Stimulated activated CD8-positive, alpha-beta memory T cell treated with anti-CD3 and anti-CD28 coated beads, Interleukin-4, amount 100 ng/mL, for 1 hour (primary cell): ENCODE results near the gene RNASEH2B.

Source experiments
- DNase-seq, 2 donors: peaks; one replicate each; pipeline ENCODE4 v3.0.0-alpha.2; 2020; ENCODE audit warnings: low read depth in 2 of 2, low spot score in 1 of 2

RNASEH2B gene

DNA sequence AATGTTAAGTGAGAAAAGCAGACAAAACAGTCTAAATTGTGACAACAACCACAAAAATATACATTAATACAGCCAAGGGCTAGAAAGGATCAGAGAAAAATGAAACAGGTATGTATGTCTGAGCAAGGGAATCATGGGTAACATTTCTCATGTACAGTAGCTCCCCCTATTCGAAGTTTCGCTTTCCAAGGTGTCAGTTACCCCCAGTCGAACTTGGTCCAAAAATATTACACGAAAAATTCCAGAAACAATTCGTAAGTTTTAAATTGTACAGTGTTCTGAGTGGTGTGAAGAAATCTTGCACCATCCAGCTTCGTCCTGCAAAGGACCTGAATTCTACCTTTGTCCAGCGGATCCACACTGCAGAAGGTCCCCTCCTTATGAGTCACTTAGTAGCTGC lies 1.8 kb upstream of the RNASEH2B start:
- no peak for DNase-seq

DNA sequence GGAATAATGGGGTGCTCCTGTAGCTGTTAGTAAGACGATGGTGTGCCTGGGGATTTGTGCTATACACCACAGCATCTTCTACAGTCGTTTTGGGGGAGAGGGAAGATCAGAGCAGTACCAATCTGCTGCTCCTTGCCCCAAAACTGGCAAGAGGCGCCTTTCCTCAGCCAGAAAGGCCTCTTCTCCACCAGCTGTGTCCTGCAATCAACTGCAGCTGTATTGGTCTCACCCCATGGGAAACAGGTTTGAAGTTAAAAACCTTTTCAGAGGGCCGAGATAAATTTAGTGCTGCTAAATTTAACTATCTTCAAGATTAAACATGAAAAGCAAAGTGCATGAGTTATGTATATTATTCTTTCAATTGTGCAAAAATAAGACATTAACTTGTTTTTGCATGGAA lies 1.2 kb upstream of the RNASEH2B start:
- no peak for DNase-seq

DNA sequence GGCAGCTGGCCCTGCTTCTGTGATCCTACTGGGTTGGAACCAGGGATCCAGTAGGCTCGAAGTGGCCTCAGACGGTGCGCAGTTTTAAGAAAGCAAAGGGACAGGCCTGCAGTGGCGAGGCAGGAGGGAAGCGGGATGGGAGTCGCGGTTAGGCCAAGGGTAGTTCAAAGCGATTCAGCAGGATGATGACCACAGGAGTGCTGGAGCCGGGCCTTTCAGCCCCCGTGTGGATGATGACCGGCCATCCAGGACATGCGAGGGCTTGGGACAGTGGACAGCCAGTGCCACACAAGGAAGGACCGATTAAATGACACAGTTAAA lies 854 bp downstream of the RNASEH2B start:
- DNase-seq: no peak

DNA sequence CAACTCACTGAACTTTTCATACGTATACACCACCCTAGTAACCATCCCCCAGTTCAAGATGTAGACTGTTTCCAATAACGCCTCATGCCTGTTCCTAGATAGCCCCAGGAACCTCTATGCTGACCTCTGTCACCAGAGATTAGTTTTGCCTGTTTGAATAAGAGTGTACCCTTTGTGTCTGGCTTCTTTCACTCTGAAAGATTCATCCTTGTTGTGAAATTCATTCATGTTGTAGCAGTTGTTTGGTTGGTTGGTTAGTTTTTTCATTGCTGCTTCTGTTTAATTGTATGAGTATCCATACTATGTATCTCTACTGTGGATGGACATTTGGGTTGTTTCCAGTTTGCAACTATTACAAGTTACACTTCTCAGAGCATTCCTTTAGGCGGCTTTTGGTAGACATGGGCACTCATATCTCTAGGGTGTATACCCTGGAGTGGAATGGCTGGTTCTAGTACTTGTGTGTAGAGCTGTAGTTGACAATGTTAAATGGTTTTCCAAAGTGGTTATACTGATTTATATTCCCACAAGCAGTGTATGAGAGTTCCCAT lies 1.6 kb downstream of the RNASEH2B start:
- DNase-seq: no peak

DNA sequence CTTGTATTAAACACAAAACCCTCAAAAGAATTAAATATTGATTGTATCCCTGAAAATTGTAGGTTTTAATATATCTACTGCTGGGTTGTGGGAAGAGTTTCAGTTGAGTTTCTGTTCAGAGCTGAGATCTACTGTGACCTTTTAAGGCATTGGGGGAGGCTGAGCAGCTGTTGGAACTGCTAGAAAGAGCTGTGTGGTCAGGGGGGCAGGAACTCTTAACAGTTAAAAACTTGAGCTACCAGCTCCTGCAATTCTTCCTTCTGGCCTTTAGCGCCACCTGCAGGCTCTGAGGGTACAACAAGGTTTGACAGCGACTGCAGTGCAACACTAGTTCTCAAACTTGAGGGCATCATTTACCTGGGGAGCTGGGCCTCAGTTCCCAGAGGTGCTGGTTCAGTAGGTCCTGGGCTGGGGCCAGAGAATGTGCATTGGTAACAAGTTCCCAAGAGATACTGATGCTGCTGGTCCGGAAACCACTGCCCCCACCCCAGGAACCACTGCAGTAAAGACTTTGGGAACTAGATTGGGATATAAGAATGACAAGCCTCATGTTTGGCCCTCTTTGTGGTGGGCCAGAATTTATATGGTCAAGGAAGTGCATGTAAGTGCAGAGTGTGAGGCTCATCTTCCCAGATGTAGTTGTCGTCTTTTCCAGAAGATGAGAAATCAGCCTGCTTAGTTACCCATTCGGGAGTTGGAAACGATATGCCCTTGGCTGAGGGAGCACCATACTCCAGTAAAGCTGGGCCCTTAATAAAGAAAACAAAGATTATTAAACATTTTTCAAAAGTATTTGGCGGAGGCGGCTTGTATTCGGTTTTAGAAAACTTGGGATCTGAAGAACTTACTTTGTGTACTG lies 2.6 kb downstream of the RNASEH2B start:
- DNase-seq: peak; percentile 78 to 86

DNA sequence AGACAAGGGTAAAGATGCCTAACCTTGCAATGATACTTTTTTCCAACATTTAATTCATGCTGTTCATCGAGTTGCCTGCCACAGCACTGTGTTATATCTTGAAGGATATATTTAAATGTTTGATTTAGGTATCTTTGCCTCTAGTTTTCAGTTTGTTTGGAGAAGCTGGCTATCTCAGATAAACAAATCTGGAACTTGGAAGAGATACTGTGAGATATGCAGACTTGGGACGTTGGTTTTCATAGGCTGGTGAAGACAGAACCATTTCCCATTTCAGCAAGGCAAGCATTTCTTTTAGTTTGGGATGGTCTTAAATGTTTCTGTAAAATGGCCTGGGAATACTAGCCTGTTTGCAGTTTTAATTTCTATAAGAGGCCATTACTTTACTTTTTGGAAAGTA lies 3.3 kb downstream of the RNASEH2B start:
- no peak for DNase-seq

DNA sequence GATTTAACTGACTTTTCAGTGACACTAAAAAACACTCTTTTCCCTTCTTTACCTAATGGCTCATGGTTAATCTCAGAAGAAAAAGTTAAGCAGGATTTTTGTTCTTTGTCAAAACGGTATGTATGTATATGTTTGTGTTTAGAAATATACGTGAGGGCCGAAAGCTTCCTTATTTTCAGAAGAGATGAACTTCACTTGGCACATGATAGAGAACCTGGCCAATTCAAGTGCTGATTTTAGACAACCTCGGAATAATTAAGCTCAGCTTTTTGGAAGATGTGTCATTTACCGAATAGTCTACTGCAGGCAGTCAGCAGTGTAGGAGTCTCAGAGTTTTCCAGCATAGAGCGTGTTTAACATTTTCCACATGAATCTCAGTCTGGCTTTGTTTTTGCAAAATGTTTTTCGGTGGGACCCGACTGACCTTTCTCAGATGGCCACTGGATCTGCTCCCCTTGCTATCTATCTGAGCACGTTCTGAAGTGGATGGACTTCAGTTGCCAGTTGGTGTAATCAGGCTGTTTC lies 4.6 kb downstream of the RNASEH2B start:
- no peak for DNase-seq

DNA sequence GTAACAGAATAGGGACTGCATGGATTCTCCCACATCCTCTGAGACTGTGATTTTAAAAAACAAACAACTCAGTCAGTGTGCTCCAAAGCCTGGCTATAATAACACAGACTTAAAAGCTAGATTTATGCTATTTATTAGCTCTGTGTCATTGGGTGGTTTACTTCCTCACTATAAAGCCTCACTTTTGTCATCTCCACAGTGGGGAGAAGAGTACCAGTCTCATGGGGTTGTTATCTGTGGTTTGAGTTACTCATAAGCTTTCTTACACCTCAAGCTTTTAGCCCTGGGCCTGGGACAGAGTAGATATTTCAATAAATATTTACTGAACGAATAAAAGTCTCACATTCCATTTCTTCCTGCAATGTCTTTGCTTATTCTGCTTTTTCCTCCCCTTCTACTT lies 5.3 kb downstream of the RNASEH2B start:
- DNase-seq: no peak

DNA sequence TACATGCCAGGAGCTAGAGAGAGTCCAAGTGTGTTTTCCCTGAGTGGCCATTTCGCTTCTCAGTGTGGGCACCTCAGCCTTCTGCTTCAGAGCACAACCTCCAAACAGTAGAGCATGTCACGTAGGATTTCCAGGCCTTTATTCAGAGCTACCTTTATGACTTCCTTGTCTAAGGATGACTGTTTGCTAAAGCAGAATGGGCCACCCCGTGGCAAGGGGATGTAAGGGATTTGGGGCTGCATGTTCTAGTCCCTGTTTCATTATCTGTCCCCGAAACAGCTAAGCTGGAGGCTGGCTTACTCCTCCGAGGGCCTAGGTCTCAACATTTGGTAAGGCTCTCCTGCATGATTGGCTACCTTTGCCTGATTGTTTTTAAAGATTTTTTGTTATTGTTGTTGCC lies 6.0 kb downstream of the RNASEH2B start:
- DNase-seq: no peak

DNA sequence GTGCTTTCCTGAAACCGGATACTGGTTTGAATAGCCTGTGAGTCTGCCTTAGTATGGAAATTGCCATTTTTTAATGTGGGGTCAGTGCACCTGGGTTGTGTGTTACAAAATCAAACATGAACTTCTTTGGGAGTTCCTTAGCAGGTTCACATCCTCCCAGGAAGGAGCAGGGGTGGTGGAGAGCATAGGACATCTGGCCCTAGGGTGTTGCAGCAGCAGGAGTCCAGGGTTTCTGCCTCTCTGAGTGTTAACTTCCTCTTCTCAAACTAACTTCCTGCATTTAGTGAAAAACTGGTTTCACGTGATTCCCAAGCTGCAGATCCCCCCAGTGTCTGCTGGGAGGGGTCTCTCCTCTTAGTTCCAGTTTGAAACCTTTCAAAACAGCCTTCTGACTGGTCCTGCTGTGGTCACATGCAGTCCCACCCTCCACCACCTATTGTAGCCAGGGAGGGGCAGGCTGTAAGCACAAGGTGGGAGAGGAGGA lies 7.2 kb downstream of the RNASEH2B start:
- no peak for DNase-seq

DNA sequence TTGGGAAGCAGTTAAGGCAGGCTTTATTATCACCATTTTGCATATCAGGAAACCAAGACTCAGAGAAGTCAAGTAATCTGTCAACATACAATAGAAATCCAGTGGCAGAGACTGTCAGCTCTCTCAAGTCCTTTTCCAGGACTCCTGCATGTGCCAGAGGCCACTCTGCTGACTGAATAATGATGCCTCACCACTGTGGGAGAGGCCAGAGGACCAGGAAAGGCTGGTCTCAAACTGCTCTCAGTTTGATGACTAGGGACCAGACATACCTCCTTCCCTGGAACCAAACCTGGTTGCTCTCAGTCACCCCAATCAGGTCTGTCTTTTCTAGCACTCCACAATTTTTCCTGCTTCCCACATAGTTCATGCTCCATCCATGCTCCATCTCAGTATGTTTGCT lies 8.0 kb downstream of the RNASEH2B start:
- no peak for DNase-seq

DNA sequence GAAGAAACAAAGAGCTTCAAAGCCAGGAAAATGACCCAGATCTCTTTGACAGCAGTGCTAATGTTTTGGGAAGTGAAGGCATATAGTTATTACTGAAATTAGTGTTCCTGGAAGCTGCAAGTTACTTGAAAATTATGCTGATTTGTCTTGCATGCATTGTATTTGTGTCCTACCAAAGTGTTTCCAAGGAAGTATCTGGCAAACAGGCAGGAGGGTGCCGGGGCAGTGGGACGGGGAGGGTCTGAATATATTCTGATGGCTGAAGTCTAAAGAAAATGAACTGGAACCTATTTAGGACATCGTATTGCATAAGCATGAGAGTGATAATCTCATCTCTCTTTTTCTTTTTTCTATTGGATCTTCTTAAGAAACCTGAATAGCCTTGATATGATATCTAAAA lies 9.0 kb downstream of the RNASEH2B start:
- no peak for DNase-seq

DNA sequence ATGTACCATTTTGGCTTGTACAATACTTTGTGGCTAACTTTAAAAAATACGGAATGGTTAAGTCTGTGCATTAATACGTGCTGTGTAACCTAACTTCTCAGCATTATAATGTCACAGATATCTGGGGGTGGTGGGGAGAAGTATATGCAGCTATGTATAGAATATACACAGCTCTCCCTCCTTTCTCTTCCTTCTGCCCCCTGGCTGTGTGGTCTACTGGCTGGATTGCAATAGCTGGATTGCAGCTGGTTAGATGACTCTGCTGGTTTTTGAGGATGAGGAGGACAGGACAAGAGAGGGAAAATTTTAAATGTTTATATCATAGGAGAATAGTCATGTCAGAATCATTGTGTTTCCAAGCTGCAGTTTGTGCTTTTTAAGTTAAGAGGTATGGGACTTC lies 9.7 kb downstream of the RNASEH2B start:
- DNase-seq: no peak

DNA sequence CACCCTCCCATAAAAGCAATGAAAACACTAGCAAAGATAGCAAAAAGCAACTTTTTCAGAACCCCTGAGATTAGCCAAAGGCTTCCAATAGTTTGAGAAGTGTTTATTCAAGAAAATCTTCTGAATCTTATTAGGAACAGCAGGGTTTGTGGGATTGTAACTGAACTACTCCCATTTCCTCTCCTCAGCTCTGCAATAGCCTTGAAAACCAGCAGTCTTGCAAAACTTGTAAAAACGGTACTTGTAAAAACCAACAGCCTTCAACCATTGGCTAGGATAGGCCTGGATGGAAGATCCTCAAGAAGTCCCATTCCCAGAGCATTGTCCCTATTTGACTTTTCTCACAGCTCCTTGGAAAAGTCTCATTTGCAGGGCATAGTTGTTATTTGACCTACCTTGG lies 12.1 kb downstream of the RNASEH2B start:
- no peak for DNase-seq

DNA sequence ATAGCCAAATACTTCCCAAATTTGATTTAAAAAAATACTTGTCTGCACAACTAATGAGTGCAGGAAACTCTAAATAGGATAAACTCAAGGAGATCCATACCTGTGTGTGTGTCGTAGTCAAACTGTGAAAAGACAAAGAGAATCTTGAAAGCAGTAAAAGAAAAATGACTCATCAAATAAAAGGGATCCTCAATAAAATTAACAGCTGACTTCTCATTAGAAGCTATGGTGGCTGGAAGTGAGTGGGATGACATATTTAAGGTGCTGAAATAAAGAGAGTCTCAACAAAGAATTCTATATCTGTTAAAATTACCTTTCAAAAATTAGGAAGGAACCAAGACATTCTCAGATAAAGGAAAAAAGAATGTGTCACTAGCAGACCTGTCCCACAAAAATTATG lies 13.7 kb downstream of the RNASEH2B start:
- DNase-seq: no peak

DNA sequence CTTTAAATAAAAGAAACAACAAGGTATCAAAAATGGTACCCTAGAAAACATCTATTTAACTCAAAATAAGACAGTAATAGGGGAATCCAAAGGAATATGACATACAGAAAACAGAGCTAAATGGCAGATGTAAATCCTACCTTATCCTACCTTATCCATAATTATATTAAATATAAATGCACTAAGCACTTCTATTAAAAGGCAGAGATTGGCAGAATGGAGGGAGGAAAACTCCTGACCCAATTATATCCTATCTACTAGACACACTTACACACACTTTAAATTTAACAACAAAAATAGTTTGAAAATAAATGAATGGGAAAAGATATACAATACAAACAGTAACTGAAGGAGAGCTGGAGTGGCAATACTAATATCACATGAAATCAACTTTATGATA lies 14.4 kb downstream of the RNASEH2B start:
- DNase-seq: no peak

DNA sequence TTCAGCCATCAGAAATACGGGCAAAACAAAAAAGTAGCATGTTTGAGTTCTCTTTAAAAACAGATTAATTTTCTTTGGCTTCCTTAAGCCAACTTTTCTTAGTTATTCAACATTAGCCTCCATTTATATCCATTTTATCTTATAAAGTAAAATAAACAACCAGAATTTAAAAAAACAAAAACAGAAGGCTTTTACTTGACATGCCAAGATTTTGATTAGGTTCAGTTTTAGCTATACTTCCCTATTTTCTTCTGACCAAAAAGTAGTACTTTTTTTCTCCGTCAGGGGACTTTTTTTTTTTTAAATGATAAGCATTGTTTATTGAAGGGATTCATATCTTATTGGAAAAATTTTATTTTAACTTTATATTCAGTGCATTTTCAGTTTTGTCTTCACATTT lies 18.1 kb downstream of the RNASEH2B start:
- DNase-seq: no peak

DNA sequence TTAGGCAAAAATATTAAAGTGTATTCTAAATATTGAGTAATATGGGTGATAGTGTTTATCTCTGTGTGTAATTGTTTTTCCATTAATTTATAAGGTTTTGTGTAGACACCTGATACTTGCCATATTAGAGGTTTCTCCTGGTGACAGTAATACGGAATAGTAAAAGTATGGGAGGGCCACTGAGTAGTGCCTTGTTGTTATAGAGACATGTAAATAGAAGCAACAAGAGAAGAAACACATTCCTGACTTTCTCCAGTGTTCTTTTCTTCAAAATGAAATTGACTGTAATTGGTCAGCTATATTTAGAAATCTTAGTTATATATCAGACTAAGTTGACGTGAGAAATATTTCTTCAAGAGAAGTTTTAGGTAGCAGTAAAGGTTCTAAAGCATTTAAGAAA lies 18.5 kb downstream of the RNASEH2B start:
- no peak for DNase-seq

DNA sequence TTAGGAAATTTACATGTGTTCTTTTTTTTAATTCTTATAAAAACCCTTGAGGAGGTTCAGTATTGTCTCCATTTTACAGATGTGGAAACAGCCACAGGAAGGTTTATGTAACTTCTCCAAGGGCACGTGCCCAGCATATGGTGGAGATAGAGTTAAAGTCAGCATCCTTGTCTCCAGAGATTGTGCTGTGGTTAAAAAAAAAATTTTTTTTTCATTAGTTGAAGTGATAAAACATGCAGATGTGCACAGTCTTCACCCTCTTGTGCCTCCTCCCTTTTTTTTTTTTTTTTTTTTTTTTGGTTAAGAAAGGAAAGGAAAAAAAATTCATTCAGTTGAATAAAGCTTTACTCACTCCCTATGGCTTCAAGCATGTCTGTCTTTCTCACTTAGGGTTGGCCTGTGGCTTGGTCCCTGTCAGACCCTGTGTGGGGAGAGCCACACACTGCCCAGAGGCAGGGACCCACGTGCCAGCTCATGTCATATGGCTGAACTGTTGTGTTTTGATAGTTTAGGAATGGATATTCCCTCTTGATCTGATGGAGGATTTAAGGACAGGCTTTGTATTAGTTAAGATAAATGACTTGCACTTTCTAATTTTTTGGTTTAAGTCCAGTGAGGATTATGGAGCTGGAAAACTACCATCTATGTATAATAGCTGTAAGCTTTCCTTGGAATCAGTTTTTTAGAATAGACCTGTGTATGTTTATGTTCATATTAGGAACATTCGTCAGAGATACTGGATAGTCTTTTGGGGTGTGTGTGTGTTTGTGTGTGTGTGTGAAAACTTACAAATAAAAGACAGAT lies 19.3 kb downstream of the RNASEH2B start:
- DNase-seq: no peak

DNA sequence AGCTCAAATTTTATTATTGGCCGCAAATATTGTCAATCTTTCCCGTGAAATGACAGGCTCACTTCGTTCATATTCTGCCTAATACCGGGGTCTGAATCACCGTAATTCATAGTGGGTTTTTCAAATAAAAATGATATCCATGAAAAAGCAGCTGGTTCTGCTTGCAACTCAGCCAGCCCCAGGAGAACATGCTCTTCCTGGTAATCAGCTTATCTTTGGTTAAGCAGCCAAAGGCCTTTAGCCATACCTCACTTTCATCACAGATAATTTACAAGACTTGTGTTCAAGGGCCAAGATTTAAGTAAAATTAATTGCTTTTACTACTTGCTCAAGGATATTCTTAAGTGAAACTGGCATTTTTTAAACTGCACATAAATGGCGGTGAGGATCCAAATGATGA lies 22.5 kb downstream of the RNASEH2B start:
- no peak for DNase-seq

DNA sequence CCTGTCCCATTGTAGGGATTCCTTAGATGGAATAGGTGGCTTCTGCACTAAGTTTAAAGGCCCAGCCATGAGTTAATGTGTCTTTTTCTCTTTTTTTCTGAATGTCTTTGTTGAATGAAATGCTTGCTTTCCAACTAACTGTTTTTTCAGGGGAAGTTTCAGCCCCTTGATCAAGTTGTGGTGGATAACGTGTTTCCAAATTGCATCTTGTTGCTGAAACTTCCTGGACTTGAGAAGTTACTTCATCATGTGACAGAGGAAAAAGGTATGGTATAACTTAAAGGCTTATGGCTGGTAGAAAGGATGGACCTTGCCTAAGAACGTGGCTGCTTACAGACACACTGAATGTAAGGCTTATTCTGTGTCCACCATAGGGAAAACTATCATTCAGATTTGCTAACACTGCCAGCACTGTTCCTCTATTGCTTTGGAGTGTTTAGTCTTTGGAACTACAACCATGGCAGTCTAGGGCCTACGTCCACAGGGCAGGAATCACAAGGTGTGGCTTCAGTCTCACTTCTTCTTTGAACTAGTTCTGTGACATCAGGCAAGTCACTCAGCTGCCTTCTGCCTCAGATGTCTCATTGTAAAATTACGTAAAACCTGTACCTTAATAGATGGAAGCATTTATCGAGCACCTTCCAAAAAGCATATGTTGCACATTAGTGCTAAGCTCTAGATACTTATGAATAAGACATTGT lies 25.3 kb downstream of the RNASEH2B start:
- no peak for DNase-seq
